Pancreas (tissue), 10 donors: Measurements from ENCODE around the gene DIP2C. TPM values are rescaled to one million over a fixed set of nuclear protein-coding genes. Genes with fewer than 3 reads are reported as not detected.
A peak's percentile ranks its signal among the peaks of the same experiment; 100 is the strongest.

Source experiments
- ATAC-seq, 4 donors: fragments of 200-7000 bp; cut with Tn5 transposase; one replicate each; pipeline versions ENCODE4 v1.8.0 to v1.9.1; 2020; ENCODE audit warnings: mild to moderate bottlenecking in 4 of 4, moderate library complexity in 4 of 4
- DNase-seq, 6 donors: peaks; one replicate each; pipeline ENCODE4 v3.0.0-alpha.2; 2020
- FAIRE-seq: peaks from 2 replicates; lab custom pipeline; 2012; peaks lifted over from hg19 to GRCh38; lab: Jason Lieb, UNC
- H3K27ac ChIP-seq, 4 donors: fragments of 200-600 bp; sonication (generic); 1 replicate in 3 of 4; 2 replicates in 1 of 4; pipeline versions ENCODE4 v1.5.0 to v1.8.0; 2020
- H3K27me3 ChIP-seq, 4 donors: fragments of 200-600 bp; one replicate each; pipeline ENCODE4 v1.8.0; 2021
- H3K36me3 ChIP-seq, 3 donors: fragments of 200-600 bp; sonication (generic) in 1 of 3; one replicate each; pipeline versions ENCODE4 v1.5.0 to v1.8.0; 2020 to 2021
- H3K4me1 ChIP-seq, 3 donors: fragments of 200-600 bp; one replicate each; pipeline ENCODE4 v1.8.0; 2021
- H3K4me3 ChIP-seq, 4 donors: fragments of 200-600 bp; sonication (generic) in 2 of 4; one replicate each; pipeline versions ENCODE4 v1.5.0 to v1.8.0; 2020 to 2021
- H3K9me3 ChIP-seq, 4 donors: fragments of 200-600 bp; one replicate each; pipeline ENCODE4 v1.8.0; 2021
- CTCF ChIP-seq, 4 donors: fragments of 200-600 bp; sonication (generic) in 3 of 4; IDR thresholded peaks; one replicate each; pipeline versions ENCODE4 v1.5.0 to v1.8.0; 2021; ENCODE audit warnings: antibody characterized with exemption in 4 of 4
- WGBS, 2 donors: extraction: QIAGEN DNeasy Blood & Tissue Kit; methylation state at CpG; one replicate each; pipeline ENCODE4 v1.1.7; 2013; 5-methylcytosine and 5-hydroxymethylcytosine counted together
- intact Hi-C, 3 donors: fragments of 100-400 bp; cut with DNase I; formaldehyde crosslinking; loops; one replicate each; pipeline versions ENCODE4 v1.11.1 to v1.14.2; 2022
- polyA plus RNA-seq, 2 donors: library from polyadenylated mRNA; stranded (reverse); fragments of 200-250 nt; gene quantifications; one replicate each; pipeline ENCODE4 v1.2.3, GENCODE V29; 2013
- total RNA-seq, 6 donors: library from RNA; stranded (reverse); fragmentation: NEBNext Ultra II Directional in 4 of 6; extraction: Animal tissue kit (Norgen Biotek cat#: 25700) in 4 of 6; gene quantifications; one replicate each; pipeline versions ENCODE4 v1.2.1 to v1.2.4, GENCODE V29; 2021 to 2023
- donor health status: healthy with polysubstance abuse.
- donor health status: DM: no; HTN: no; CAD: no; lungs with moderate emphysema.
- donor health status: DM: no; HTN: no; CAD: no.
- donor health status: control.
- donor health status: control.
- donor health status: Bipolar disorder and iron deficiency.
- donor health status: DM: yes; HTN: yes; CAD: no.
- donor health status: DM: no; HTN: no; CAD: no.
- donor health status: DM: no; HTN: no; CAD: no.
- donor health status: DM: yes; HTN: yes; CAD: no.

DIP2C gene
- total and polyA plus RNA-seq, 8 donors, result 4.3 to 11.8 (median 7.3) TPM

DNA sequence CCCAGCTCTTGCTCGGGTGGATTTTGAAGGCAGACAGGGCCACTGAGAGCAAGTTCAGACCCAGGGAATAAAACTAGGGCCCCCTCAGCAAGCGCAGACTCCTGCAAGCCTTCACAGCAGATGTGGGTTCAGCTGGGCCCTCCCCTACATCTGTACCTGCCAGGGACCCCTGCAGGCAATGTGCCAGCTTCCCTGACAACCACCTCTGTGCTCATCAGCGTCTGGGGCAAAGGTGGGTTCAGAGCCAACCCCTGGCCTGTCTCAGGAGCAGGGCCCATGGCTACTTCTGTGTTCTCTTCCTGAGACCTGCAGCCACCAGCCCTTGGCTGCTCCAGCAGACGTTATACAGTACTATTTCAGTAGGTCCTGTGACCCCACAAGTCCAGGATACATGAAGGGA is 189.5 kb downstream of the DIP2C start:
- H3K4me1 ChIP-seq, result no peaks in the 10 kb centered on the region
- peak in 2 of 6 donors; percentile 30 to 47 for DNase-seq
- H3K9me3 ChIP-seq, result no peaks in the 10 kb centered on the region
- WGBS, 2 donors, result 59 to 76% methylated on average over 4 of the region's 4 CpGs
- no peak for TF ChIP-seq CTCF (IDR thresholded peaks at IDR 0.05)
- H3K36me3 ChIP-seq, result no peaks in the 10 kb centered on the region
- FAIRE-seq, result no peak
- intact Hi-C loops, result loop anchor here in 1 of 3 donors (10.0 kb wide), 1 partner anchor 275 kb away; no protein-coding TSS in a partner anchor
- ATAC-seq, result no peak
- no peak overlapping the region for H3K4me3 ChIP-seq
- H3K27me3 ChIP-seq, result no peaks in the 10 kb centered on the region
- H3K27ac ChIP-seq, result no peak overlapping the region

- 86 to 89% methylated on average over 15 of the region's 15 CpGs for WGBS, 2 donors
- TF ChIP-seq CTCF (IDR thresholded peaks at IDR 0.05), result no peak
- peak in 2 of 6 donors; percentile 3 to 29 for DNase-seq
- no peak for FAIRE-seq
- no peaks in the 10 kb centered on the region for H3K9me3 ChIP-seq
- no peak overlapping the region for H3K27ac ChIP-seq
- no peak overlapping the region for H3K4me3 ChIP-seq
- intact Hi-C loops, result no loop called here
- ATAC-seq, result peak in 1 of 4 donors; percentile 29
- no peaks in the 10 kb centered on the region for H3K4me1 ChIP-seq
- no peaks in the 10 kb centered on the region for H3K36me3 ChIP-seq
- H3K27me3 ChIP-seq, result no peaks in the 10 kb centered on the region
These were observed 190.6 kb downstream of the DIP2C start for GRCh38 chr10:498760-499435.

GRCh38 chr10:497898-498451 is 191.5 kb downstream of the DIP2C start:
- DNase-seq, result no peak
- TF ChIP-seq CTCF (IDR thresholded peaks at IDR 0.05), result no peak
- no peaks in the 10 kb centered on the region for H3K4me1 ChIP-seq
- peak in 2 of 4 donors; percentile 9 to 15 for ATAC-seq
- no peaks in the 10 kb centered on the region for H3K27me3 ChIP-seq
- no peak for FAIRE-seq
- intact Hi-C loops, result no loop called here
- H3K36me3 ChIP-seq, result no peaks in the 10 kb centered on the region
- H3K9me3 ChIP-seq, result no peaks in the 10 kb centered on the region
- 91 to 95% methylated on average over 6 of the region's 6 CpGs for WGBS, 2 donors
- H3K4me3 ChIP-seq, result no peak overlapping the region
- H3K27ac ChIP-seq, result no peak overlapping the region

DNA sequence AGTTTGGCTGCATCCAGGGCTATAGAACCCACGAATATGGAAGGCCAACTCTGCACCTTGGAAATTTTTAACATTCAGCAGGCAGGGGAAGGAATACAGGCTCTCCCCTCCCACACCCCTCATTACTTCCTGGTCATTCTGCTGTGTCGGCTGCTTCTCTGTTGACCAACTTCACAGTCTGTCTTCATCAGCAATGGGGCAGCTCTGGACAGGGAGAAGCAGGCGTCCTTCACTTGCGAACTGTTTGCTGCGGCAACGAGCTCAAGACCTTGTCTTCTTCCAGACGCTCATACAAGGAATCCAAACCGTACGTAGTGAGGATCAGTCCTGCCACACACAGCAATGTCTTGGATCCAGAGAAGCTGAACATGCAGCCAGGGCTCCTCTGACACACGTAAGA is 192.2 kb downstream of the DIP2C start:
- Histone ChIP-seq H3K4me1 (no peaks in the 10 kb centered on the region), H3K4me3 (no peak overlapping the region), H3K9me3 (no peaks in the 10 kb centered on the region), H3K27ac (no peak overlapping the region), H3K36me3 (no peaks in the 10 kb centered on the region), H3K27me3 (no peaks in the 10 kb centered on the region)
- intact Hi-C loops, result no loop called here
- 85 to 89% methylated on average over 10 of the region's 10 CpGs for WGBS, 2 donors
- ATAC-seq (peak in 3 of 4 donors; percentile 28 to 59 (median 56)), DNase-seq (no peak), FAIRE-seq (no peak)
- TF ChIP-seq CTCF (IDR thresholded peaks at IDR 0.05), result no peak

GRCh38 chr10:494556-494955 is 194.9 kb downstream of the DIP2C start:
- H3K4me3 ChIP-seq, result no peak overlapping the region
- ATAC-seq (no peak), DNase-seq (no peak), FAIRE-seq (no peak)
- no peaks in the 10 kb centered on the region for H3K27me3 ChIP-seq
- no peaks in the 10 kb centered on the region for H3K9me3 ChIP-seq
- no peaks in the 10 kb centered on the region for H3K4me1 ChIP-seq
- 89 to 91% methylated on average over 3 of the region's 3 CpGs for WGBS, 2 donors
- no peaks in the 10 kb centered on the region for H3K36me3 ChIP-seq
- TF ChIP-seq CTCF (IDR thresholded peaks at IDR 0.05), result no peak
- intact Hi-C loops, result no loop called here
- H3K27ac ChIP-seq, result no peak overlapping the region
